WTC11 (cell line): ENCODE results near the gene STK17A.

Experiments used
- CTCF ChIP-seq: fragments of 200-600 bp; IDR thresholded peaks from 2 replicates; pipeline ENCODE4 v1.8.0; 2022; ENCODE audit warnings: antibody characterized with exemption
- FOXP1 ChIP-seq: sonication (generic); formaldehyde crosslinking; IDR thresholded peaks from 2 replicates; pipeline ENCODE4 v1.8.0; 2022; ENCODE audit warnings: missing genetic modification reagents, mild to moderate bottlenecking, moderate library complexity, borderline replicate concordance
- JUN ChIP-seq: sonication (generic); formaldehyde crosslinking; IDR thresholded peaks from 2 replicates; pipeline ENCODE4 v1.8.0; 2023; ENCODE audit warnings: mild to moderate bottlenecking, missing genetic modification reagents
- NR3C1 ChIP-seq: sonication (generic); formaldehyde crosslinking; conservative IDR thresholded peaks from 2 replicates; pipeline ENCODE4 v1.8.1; 2023; ENCODE audit warnings: low read depth, mild to moderate bottlenecking, missing genetic modification reagents
- SP1 ChIP-seq: sonication (generic); formaldehyde crosslinking; conservative IDR thresholded peaks from 2 replicates; pipeline ENCODE4 v1.8.1; 2022; ENCODE audit warnings: missing genetic modification reagents
- TCF7 ChIP-seq: sonication (generic); formaldehyde crosslinking; IDR thresholded peaks from 2 replicates; pipeline ENCODE4 v1.8.0; 2022; ENCODE audit warnings: mild to moderate bottlenecking, low read depth, missing genetic modification reagents, moderate library complexity
- USF1 ChIP-seq: sonication (generic); formaldehyde crosslinking; IDR thresholded peaks from 2 replicates; pipeline ENCODE4 v1.8.0; 2022; ENCODE audit warnings: mild to moderate bottlenecking, missing genetic modification reagents

GRCh38 chr7:43655584-43655983, 72.7 kb downstream of the STK17A start:
- no peak for TF ChIP-seq CTCF
- TF ChIP-seq SP1 (CRISPR knock-in tag) = no peak
- TF ChIP-seq JUN (CRISPR knock-in tag) = no peak
- no peak for TF ChIP-seq TCF7 (CRISPR knock-in tag)
- TF ChIP-seq FOXP1 (CRISPR knock-in tag) = no peak
- TF ChIP-seq USF1 (CRISPR knock-in tag) = no peak
- TF ChIP-seq NR3C1 (CRISPR knock-in tag) = no peak
